H1 (cell line): ENCODE results near the gene DIPK1A. TPM values are rescaled to one million over a fixed set of nuclear protein-coding genes. Genes with fewer than 3 reads are reported as not detected.

ENCODE experiments used
- ASH2L ChIP-seq: fragments of 200-600, 300-600 bp; sonication (generic); IDR thresholded peaks from one replicate; pipeline ENCODE4 v1.7.1; 2017; ENCODE audit warnings: low read length
- CBX5 ChIP-seq: fragments of 300-800, 300-1000 bp; sonication (generic); IDR thresholded peaks from 2 replicates; pipeline ENCODE4 v1.7.1; 2016; ENCODE audit warnings: antibody characterized with exemption, low read length, low read depth
- CREB1 ChIP-seq: IDR thresholded peaks from 2 replicates; pipeline ENCODE4 v1.6.1; 2012; ENCODE audit warnings: inconsistent platforms
- POU5F1 ChIP-seq: IDR thresholded peaks from 2 replicates; pipeline ENCODE4 v1.6.1; 2011; ENCODE audit warnings: low read depth, mild to moderate bottlenecking, low read length, moderate library complexity
- polyA plus RNA-seq, 7 experiments: library from polyadenylated mRNA; depleted of rRNA in 3 of 7; stranded (reverse) in 5 of 7; unstranded in 2 of 7; fragments of >200 nt in 5 of 7; fragments of 200-250 nt in 2 of 7; gene quantifications; 1 replicate in 5 of 7; 2 replicates in 1 of 7; 4 replicates in 1 of 7; pipeline versions ENCODE4 v1.2.1 to v1.2.3, GENCODE V29; 2011 to 2013; ENCODE audit warnings: missing spikeins in 2 of 7, mixed read lengths in 2 of 7
- total RNA-seq: library from RNA; stranded (reverse); fragmentation: NEBNext Ultra II Directional; extraction: Animal tissue kit (Norgen Biotek cat#: 25700); gene quantifications from 2 replicates; pipeline ENCODE4 v1.2.1, GENCODE V29; 2021

DIPK1A gene
- total and polyA plus RNA-seq, 2 of the 8 experiments (the other 6 are each of a cell fraction or from before 2014, with no cell fraction given): 2.5 to 5.0 TPM

GRCh38 chr1:92822879-92823278 is 138.4 kb downstream of the DIPK1A start (continued):
- TF ChIP-seq ASH2L (no peak), CBX5 (no peak), POU5F1 (no peak), CREB1 (no peak)
